Upper lobe of right lung (tissue), 1 donor: Measurements from ENCODE around the gene DHDH. TPM values are rescaled to one million over a fixed set of nuclear protein-coding genes. Genes with fewer than 3 reads are reported as not detected.
"Not testable (repeated sequence)": the region's sequence is repeated elsewhere in the genome, so short reads cannot be mapped to it uniquely, and the experiment has no call there.

Experiments used
- ATAC-seq: fragments of 200-7000 bp; cut with Tn5 transposase; one replicate; pipeline ENCODE4 v1.9.1; 2020; ENCODE audit warnings: mild to moderate bottlenecking, moderate library complexity
- DNase-seq: peaks from one replicate; pipeline ENCODE4 v3.0.0-alpha.2; 2020
- H3K27ac ChIP-seq: fragments of 200-600 bp; one replicate; pipeline ENCODE4 v1.8.0; 2022
- H3K27me3 ChIP-seq: fragments of 200-600 bp; one replicate; pipeline ENCODE4 v1.8.0; 2022; ENCODE audit warnings: mild to moderate bottlenecking
- H3K36me3 ChIP-seq: fragments of 200-600 bp; one replicate; pipeline ENCODE4 v1.8.0; 2022
- H3K4me1 ChIP-seq: fragments of 200-600 bp; one replicate; pipeline ENCODE4 v1.8.0; 2022
- H3K4me3 ChIP-seq: fragments of 200-600 bp; one replicate; pipeline ENCODE4 v1.8.0; 2022; ENCODE audit warnings: mild to moderate bottlenecking
- H3K9me3 ChIP-seq: fragments of 200-600 bp; one replicate; pipeline ENCODE4 v1.8.0; 2022
- intact Hi-C: fragments of 100-400 bp; cut with DNase I; formaldehyde crosslinking; loops from one replicate; pipeline ENCODE4 v1.11.0; 2022
- total RNA-seq: library from RNA; stranded (reverse); fragmentation: NEBNext Ultra II Directional; extraction: Animal tissue kit (Norgen Biotek cat#: 25700); gene quantifications from one replicate; pipeline ENCODE4 v1.2.1, GENCODE V29; 2021
- TF ChIP-seq, protein P1 (sequence below): fragments of 200-600 bp; IDR thresholded peaks from one replicate; pipeline ENCODE4 v1.8.0; 2022; ENCODE audit warnings: antibody characterized with exemption
- donor health status: DM: no; HTN: yes; CAD: no; lungs with severe emphysema.

The DHDH gene
- total RNA-seq, 1 donor from 2014 or later: 3.0 TPM

DNA sequence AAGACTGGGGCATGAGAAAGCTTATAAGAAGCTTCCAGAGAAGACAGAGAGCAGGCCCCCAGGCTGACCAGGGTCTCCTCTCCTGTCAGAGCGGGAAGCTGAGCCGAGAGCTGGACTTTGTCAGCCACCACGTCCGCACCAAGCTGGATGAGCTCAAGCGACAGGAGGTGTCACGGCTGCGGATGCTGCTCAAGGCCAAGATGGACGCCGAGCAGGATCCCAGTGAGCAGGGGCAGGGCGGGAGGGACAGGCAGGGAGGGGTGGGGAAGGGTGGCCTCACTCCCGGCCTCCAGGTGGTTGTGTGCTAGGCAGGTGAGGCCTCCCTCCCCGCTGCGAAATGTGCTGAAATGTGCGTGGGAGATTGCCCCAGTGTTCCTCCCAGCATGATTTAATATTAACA is 27.8 kb upstream of the DHDH start:
- no peaks in the 10 kb centered on the region for H3K9me3 ChIP-seq
- ATAC-seq (no peak), DNase-seq (no peak)
- intact Hi-C loops: no loop called here
- TF ChIP-seq, protein P1, sequence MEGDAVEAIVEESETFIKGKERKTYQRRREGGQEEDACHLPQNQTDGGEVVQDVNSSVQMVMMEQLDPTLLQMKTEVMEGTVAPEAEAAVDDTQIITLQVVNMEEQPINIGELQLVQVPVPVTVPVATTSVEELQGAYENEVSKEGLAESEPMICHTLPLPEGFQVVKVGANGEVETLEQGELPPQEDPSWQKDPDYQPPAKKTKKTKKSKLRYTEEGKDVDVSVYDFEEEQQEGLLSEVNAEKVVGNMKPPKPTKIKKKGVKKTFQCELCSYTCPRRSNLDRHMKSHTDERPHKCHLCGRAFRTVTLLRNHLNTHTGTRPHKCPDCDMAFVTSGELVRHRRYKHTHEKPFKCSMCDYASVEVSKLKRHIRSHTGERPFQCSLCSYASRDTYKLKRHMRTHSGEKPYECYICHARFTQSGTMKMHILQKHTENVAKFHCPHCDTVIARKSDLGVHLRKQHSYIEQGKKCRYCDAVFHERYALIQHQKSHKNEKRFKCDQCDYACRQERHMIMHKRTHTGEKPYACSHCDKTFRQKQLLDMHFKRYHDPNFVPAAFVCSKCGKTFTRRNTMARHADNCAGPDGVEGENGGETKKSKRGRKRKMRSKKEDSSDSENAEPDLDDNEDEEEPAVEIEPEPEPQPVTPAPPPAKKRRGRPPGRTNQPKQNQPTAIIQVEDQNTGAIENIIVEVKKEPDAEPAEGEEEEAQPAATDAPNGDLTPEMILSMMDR: no peak
- no peaks in the 10 kb centered on the region for H3K27me3 ChIP-seq
- peaks cover 64% of the 10 kb centered on the region for H3K36me3 ChIP-seq
- H3K4me1 ChIP-seq: peaks cover 41% of the 10 kb centered on the region
- no peak overlapping the region for H3K27ac ChIP-seq
- no peak overlapping the region for H3K4me3 ChIP-seq

DNA sequence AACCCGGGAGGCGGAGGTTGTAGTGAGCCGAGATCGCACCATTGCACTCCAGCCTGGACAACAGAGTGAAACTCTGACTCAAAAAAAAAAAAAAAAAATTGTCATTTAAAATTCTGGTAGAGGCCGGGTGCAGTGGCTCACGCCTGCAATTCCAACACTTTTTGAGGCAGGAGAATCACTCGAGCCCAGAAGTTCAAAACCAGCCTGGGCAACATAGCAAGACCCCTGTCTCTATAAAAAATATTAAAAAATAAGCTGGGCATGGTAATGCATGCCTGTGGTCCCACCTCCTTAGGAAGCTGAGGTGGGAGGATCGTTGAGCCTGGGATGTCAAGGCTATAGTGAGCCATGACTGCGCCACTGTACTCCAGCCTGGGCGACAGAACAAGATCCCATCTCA is 27.2 kb upstream of the DHDH start:
- Histone ChIP-seq H3K9me3 (no peaks in the 10 kb centered on the region), H3K4me3 (no peak overlapping the region), H3K36me3 (peaks cover 71% of the 10 kb centered on the region), H3K27ac (no peak overlapping the region), H3K27me3 (no peaks in the 10 kb centered on the region), H3K4me1 (peaks cover 34% of the 10 kb centered on the region)
- TF ChIP-seq, protein P1: no peak
- ATAC-seq: no peak
- intact Hi-C loops: no loop called here
- DNase-seq: no peak

DNA sequence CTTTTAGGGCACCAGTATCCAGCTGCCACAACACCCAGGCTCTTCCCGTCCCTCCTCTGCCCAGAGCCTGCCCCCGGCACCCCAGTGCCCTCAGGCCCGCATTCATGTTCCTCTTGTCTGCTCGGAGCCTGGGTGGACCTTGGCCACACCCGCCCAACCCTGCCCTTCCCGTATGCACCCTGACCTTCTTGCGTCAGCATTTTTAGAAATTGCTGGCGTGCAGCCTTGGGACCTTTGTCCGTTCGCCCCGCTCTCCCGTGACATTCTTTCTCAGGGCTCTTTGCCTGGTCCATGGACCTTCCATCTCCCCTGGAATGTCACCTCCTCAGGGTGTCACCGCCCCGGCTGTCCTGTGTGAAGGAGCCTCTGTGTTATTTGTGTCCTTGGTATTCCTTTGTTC is 25.8 kb upstream of the DHDH start:
- peaks cover 77% of the 10 kb centered on the region for H3K36me3 ChIP-seq
- peaks cover 20% of the 10 kb centered on the region for H3K4me1 ChIP-seq
- ATAC-seq (peak; percentile 94), DNase-seq (peak; percentile 85)
- TF ChIP-seq, protein P1: no peak
- H3K27ac ChIP-seq: peak overlapping the region; percentile 71
- intact Hi-C loops: no loop called here
- no peaks in the 10 kb centered on the region for H3K27me3 ChIP-seq
- no peaks in the 10 kb centered on the region for H3K9me3 ChIP-seq
- H3K4me3 ChIP-seq: no peak overlapping the region

DNA sequence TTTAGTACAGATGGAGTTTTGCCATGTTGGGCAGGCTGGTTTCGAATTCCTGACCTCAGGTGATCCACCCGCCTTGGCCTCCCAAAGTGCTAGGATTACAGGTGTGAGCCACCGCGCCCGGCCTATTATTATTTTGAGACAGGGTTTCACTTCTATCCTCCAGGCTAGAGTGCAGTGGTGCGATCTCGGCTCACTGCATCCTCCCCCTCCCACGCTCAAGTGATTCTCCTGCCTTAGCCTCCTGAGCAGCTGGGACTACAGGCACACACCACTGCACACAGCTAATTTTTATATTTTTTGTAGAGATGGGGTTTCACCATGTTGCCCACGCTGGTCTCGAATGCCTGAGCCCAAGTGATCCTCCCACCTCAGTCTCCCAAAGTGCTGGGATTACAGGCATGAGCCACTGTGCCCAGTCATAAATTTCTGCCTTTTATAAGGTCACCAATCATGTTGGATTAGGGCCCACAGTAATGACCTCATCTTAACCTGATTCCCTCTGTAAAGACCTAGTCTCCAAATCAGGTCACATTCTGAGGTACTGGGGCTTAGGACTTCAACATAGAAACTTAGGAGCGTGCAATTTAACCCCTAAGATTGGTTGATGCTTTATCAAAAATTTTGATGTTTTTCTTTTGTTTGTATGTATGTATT is 23.9 kb upstream of the DHDH start:
- Histone ChIP-seq H3K4me1 (peaks cover 16% of the 10 kb centered on the region), H3K36me3 (peaks cover 91% of the 10 kb centered on the region)
- intact Hi-C loops: not testable (repeated sequence)

DNA sequence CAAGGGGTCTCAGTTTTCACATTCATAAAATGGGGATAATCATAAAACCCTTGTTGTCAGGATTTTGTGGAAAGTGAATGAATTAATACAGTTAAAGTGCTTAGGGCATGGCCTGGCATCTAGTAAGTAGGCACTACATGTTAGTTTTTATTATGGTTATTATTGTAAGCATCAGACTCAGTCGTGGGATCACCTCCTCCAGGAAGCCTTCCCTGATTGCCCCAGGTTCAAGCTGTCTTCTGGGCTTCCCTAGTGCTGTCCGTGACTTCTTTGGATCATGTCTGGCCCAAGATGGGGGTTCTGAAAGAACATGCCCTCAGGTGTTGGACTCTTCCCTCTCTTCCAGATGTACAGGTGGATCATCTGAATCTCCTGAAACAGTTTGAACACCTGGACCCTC is 22.7 kb upstream of the DHDH start:
- TF ChIP-seq, protein P1: no peak
- Histone ChIP-seq H3K4me3 (no peak overlapping the region), H3K36me3 (peaks cover 91% of the 10 kb centered on the region), H3K27me3 (no peaks in the 10 kb centered on the region), H3K27ac (no peak overlapping the region), H3K4me1 (peaks cover 16% of the 10 kb centered on the region), H3K9me3 (no peaks in the 10 kb centered on the region)
- no peak for DNase-seq
- no peak for ATAC-seq
- intact Hi-C loops: no loop called here

More for the DNA sequence above, 23.9 kb upstream of the DHDH start:
- not testable (repeated sequence) for H3K4me3 ChIP-seq, H3K9me3 ChIP-seq, DNase-seq, H3K27me3 ChIP-seq, ATAC-seq
- peak overlapping the region; percentile 51 for H3K27ac ChIP-seq

DNA sequence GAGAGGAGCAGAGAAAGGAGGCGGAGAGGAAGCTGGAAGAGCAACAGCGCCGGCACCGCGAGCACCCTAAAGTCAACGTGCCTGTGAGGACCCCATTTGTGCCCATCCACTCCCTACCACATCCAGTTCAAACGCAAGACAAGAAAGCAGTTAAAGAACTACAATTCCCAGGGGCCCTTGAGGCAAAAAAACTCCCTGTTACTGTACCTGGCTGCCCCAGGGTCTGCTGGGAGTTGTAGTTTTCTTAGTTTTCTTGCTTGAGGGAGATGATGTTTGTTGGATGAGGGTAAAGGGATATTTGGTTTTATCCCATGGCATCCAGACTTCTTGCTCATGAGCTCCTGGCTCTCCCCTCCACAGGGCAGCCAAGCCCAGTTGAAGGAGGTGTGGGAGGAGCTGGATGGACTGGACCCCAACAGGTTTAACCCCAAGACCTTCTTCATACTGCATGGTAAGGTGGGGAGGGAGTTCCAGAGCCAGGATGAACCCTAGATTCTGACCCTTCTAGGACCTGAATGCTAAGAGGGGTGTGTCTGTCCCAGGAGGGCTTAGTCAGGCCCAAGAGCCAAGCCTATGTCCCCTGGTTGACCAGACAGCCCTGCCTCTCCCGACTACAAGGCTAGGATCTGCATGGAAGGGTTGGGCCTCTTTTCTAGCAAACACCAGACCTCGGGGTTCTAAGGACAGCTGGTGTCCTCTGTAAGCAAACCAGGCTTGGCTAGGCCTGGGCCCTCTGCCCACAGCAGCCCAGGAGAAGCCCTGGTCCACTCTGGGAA is 20.2 kb upstream of the DHDH start:
- no peak overlapping the region for H3K27ac ChIP-seq
- ATAC-seq (no peak), DNase-seq (no peak)
- no peaks in the 10 kb centered on the region for H3K27me3 ChIP-seq
- peaks cover 86% of the 10 kb centered on the region for H3K36me3 ChIP-seq
- peaks cover 9% of the 10 kb centered on the region for H3K4me1 ChIP-seq
- TF ChIP-seq, protein P1: no peak
- H3K4me3 ChIP-seq: no peak overlapping the region
- no peaks in the 10 kb centered on the region for H3K9me3 ChIP-seq
- intact Hi-C loops: no loop called here
